LNCAP (cell line): ENCODE results near the gene GALNT3.
A peak's percentile ranks its signal among the peaks of the same experiment; 100 is the strongest.

ENCODE experiments used
- CTCF ChIP-seq: fragments of 450-650 bp; IDR thresholded peaks from 2 replicates; pipeline ENCODE4 v1.5.1; 2017; ENCODE audit warnings: mild to moderate bottlenecking

Gene GALNT3

GRCh38 chr2:165779706-165780105 lies 14.3 kb downstream of the GALNT3 start:
- no peak for TF ChIP-seq CTCF

GRCh38 chr2:165778653-165779451 lies 15.2 kb downstream of the GALNT3 start:
- peak; percentile 55 for TF ChIP-seq CTCF

- no peak for TF ChIP-seq CTCF
Observed at GRCh38 chr2:165778187-165778556, 15.9 kb downstream of the GALNT3 start.

- no peak for TF ChIP-seq CTCF
Observed at GRCh38 chr2:165777522-165778186, 16.4 kb downstream of the GALNT3 start.

GRCh38 chr2:165776796-165777195 lies 17.3 kb downstream of the GALNT3 start:
- TF ChIP-seq CTCF: no peak

GRCh38 chr2:165776013-165776412 lies 18.0 kb downstream of the GALNT3 start:
- no peak for TF ChIP-seq CTCF

- TF ChIP-seq CTCF: no peak
Observed at GRCh38 chr2:165773684-165774083, 20.4 kb downstream of the GALNT3 start.
